Subcutaneous adipose tissue (tissue), 4 donors: Measurements from ENCODE around the gene DGKH. TPM values are rescaled to one million over a fixed set of nuclear protein-coding genes. Genes with fewer than 3 reads are reported as not detected.

Experiments used
- total RNA-seq, 4 donors: library from RNA; depleted of rRNA; stranded (reverse); fragments of >200 nt; gene quantifications; one replicate each; pipeline ENCODE4 v1.1.0, GENCODE V29; 2016
- TF ChIP-seq, protein P1 (sequence below): fragments of 450-650 bp; IDR thresholded peaks from one replicate; pipeline ENCODE4 v1.5.1; 2016; ENCODE audit warnings: low read depth, mild to moderate bottlenecking, control low read depth, antibody characterized with exemption, moderate library complexity

Gene DGKH, protein sequence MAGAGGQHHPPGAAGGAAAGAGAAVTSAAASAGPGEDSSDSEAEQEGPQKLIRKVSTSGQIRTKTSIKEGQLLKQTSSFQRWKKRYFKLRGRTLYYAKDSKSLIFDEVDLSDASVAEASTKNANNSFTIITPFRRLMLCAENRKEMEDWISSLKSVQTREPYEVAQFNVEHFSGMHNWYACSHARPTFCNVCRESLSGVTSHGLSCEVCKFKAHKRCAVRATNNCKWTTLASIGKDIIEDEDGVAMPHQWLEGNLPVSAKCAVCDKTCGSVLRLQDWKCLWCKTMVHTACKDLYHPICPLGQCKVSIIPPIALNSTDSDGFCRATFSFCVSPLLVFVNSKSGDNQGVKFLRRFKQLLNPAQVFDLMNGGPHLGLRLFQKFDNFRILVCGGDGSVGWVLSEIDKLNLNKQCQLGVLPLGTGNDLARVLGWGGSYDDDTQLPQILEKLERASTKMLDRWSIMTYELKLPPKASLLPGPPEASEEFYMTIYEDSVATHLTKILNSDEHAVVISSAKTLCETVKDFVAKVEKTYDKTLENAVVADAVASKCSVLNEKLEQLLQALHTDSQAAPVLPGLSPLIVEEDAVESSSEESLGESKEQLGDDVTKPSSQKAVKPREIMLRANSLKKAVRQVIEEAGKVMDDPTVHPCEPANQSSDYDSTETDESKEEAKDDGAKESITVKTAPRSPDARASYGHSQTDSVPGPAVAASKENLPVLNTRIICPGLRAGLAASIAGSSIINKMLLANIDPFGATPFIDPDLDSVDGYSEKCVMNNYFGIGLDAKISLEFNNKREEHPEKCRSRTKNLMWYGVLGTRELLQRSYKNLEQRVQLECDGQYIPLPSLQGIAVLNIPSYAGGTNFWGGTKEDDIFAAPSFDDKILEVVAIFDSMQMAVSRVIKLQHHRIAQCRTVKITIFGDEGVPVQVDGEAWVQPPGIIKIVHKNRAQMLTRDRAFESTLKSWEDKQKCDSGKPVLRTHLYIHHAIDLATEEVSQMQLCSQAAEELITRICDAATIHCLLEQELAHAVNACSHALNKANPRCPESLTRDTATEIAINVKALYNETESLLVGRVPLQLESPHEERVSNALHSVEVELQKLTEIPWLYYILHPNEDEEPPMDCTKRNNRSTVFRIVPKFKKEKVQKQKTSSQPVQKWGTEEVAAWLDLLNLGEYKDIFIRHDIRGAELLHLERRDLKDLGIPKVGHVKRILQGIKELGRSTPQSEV
- total RNA-seq, result 10 to 100 TPM; 11.9 to 19.8 (median 13.5) TPM

- TF ChIP-seq, protein P1, sequence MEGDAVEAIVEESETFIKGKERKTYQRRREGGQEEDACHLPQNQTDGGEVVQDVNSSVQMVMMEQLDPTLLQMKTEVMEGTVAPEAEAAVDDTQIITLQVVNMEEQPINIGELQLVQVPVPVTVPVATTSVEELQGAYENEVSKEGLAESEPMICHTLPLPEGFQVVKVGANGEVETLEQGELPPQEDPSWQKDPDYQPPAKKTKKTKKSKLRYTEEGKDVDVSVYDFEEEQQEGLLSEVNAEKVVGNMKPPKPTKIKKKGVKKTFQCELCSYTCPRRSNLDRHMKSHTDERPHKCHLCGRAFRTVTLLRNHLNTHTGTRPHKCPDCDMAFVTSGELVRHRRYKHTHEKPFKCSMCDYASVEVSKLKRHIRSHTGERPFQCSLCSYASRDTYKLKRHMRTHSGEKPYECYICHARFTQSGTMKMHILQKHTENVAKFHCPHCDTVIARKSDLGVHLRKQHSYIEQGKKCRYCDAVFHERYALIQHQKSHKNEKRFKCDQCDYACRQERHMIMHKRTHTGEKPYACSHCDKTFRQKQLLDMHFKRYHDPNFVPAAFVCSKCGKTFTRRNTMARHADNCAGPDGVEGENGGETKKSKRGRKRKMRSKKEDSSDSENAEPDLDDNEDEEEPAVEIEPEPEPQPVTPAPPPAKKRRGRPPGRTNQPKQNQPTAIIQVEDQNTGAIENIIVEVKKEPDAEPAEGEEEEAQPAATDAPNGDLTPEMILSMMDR, result no peak
Measured at GRCh38 chr13:42048342-42048683, at the start of gene DGKH. DGKH (plus strand) TSS chr13:42048648; CDS start chr13:42048774, 126 bp downstream.

GRCh38 chr13:42000846-42001245 is 47.6 kb upstream of the DGKH start:
- TF ChIP-seq, protein P1, result no peak

GRCh38 chr13:42001580-42001979 is 46.9 kb upstream of the DGKH start:
- TF ChIP-seq, protein P1, result no peak

DNA sequence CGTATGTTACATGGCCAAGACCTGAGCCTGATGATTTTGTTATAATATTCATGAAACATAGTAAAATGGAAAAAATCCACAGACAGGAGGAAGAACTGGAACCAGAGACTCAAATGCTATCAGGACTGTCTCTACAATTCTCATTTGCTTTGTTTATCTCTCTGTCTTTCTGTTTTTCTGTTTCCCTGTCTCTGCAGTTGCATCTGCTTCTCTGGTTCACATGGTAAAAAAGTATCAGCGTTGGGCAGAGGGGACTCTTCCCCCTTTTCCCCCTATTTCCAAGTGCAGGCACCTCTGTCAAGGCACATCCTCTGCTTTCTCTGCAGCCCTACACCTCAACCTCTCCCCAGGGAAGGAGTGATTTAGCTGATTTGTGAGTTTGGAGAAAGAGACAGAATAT is 46.4 kb upstream of the DGKH start:
- TF ChIP-seq, protein P1, result no peak

DNA sequence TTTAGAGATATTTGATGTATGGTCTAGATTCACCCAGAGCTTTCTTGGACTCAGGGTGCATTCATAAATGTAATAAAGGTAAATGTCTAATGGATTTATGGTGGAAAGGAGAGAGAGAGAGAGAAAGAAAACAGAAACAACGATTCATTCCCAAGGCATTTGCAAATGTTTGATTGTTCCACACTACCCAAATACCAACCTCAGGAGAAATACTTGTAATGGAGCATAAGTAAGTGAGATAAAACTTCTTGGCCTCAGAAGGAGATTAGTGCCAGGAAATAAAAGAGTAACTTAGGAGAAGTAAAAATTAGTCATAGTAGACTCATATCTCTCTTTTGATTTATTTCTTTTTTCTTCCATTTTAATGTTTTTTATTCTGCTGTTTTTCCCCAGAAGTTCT is 40.6 kb upstream of the DGKH start:
- TF ChIP-seq, protein P1, result no peak

GRCh38 chr13:42009057-42009456 is 39.4 kb upstream of the DGKH start:
- TF ChIP-seq, protein P1, result no peak
